Osteoblast (primary cell): ENCODE measurements around the gene HOXA11. TPM values are rescaled to one million over a fixed set of nuclear protein-coding genes. Genes with fewer than 3 reads are reported as not detected.

Experiments used
- DNase-seq: peaks from one replicate; pipeline ENCODE4 v3.0.0; 2011; ENCODE audit warnings: low spot score, mixed read lengths; ENCODE audit not compliant: insufficient read length; ENCODE audit errors: missing footprints
- H2AFZ ChIP-seq: 2 replicates; pipeline ENCODE4 v1.6.0; 2011; ENCODE audit warnings: mild to moderate bottlenecking, low read length
- H3K27ac ChIP-seq: 2 replicates; pipeline ENCODE4 v1.5.1; 2011; ENCODE audit warnings: mild to moderate bottlenecking, low read depth, low read length, moderate library complexity
- H3K27me3 ChIP-seq: 2 replicates; pipeline ENCODE4 v1.6.0; 2012; ENCODE audit warnings: mild to moderate bottlenecking, control low read depth, inconsistent platforms, low read length, moderate library complexity; ENCODE audit not compliant: insufficient read depth
- H3K36me3 ChIP-seq: 2 replicates; pipeline ENCODE4 v1.5.1; 2011; ENCODE audit warnings: mild to moderate bottlenecking, low read length, control low read depth, moderate library complexity; ENCODE audit not compliant: insufficient read depth
- H3K4me1 ChIP-seq: 2 replicates; pipeline ENCODE4 v1.5.1; 2011; ENCODE audit warnings: mild to moderate bottlenecking, low read length, control low read depth, moderate library complexity; ENCODE audit not compliant: insufficient read depth
- H3K4me2 ChIP-seq: 2 replicates; pipeline ENCODE4 v1.6.0; 2011; ENCODE audit warnings: mild to moderate bottlenecking, low read length; ENCODE audit not compliant: insufficient read depth
- H3K4me3 ChIP-seq: fragments of 200-600 bp; sonication (generic); 3 replicates; pipeline ENCODE4 v1.5.1; 2012; ENCODE audit warnings: mild to moderate bottlenecking, low read length, inconsistent platforms; ENCODE audit not compliant: insufficient read depth
- H3K79me2 ChIP-seq: 2 replicates; pipeline ENCODE4 v1.6.0; 2012; ENCODE audit warnings: mild to moderate bottlenecking, low read length, control low read depth, inconsistent platforms; ENCODE audit not compliant: insufficient read depth
- H3K9me3 ChIP-seq: 2 replicates; pipeline ENCODE4 v1.5.1; 2011; ENCODE audit warnings: low read depth, low read length, control low read depth
- H4K20me1 ChIP-seq: 2 replicates; pipeline ENCODE4 v1.6.0; 2012; ENCODE audit warnings: mild to moderate bottlenecking, low read length, control low read depth; ENCODE audit not compliant: insufficient read depth
- CTCF ChIP-seq: IDR thresholded peaks from 2 replicates; pipeline ENCODE4 v1.5.1; 2011; ENCODE audit warnings: mild to moderate bottlenecking, low read depth, low read length, moderate library complexity; ENCODE audit errors: extremely low read depth
- total RNA-seq: library from RNA; depleted of rRNA; stranded (reverse); fragments of >200 nt; gene quantifications from 2 replicates; pipeline ENCODE4 v1.2.3, GENCODE V29; 2012

HOXA11 gene
- total RNA-seq, 1 donor: 15.2 TPM

GRCh38 chr7:27150568-27151340 is 34.3 kb downstream of the HOXA11 start:
- Histone ChIP-seq H3K9me3 (no peaks in the 10 kb centered on the region), H3K27me3 (no peaks in the 10 kb centered on the region), H3K36me3 (peaks cover 13% of the 10 kb centered on the region), H3K27ac (peak overlapping the region; percentile 88), H2AFZ (peak overlapping the region; percentile 95), H3K4me2 (peak overlapping the region; percentile 99), H3K4me3 (peak overlapping the region; percentile 93), H3K4me1 (peaks cover 59% of the 10 kb centered on the region), H4K20me1 (peaks cover 12% of the 10 kb centered on the region), H3K79me2 (peaks cover 96% of the 10 kb centered on the region)
- TF ChIP-seq CTCF: peak; percentile 67
- peak; percentile 98 for DNase-seq

- no peak for TF ChIP-seq CTCF
- Histone ChIP-seq H3K36me3 (peaks cover 20% of the 10 kb centered on the region), H3K27ac (peak overlapping the region; percentile 88), H3K79me2 (peaks cover 96% of the 10 kb centered on the region), H3K4me3 (peak overlapping the region; percentile 93), H3K9me3 (no peaks in the 10 kb centered on the region), H3K27me3 (no peaks in the 10 kb centered on the region), H2AFZ (peak overlapping the region; percentile 88), H3K4me1 (peaks cover 52% of the 10 kb centered on the region), H3K4me2 (peak overlapping the region; percentile 99), H4K20me1 (peaks cover 13% of the 10 kb centered on the region)
- peak; percentile 50 for DNase-seq
These were observed 35.0 kb downstream of the HOXA11 start for GRCh38 chr7:27149842-27150567.

GRCh38 chr7:27148756-27149641 is 36.0 kb downstream of the HOXA11 start:
- H3K79me2 ChIP-seq: peaks cover 96% of the 10 kb centered on the region
- no peak for TF ChIP-seq CTCF
- peak overlapping the region; percentile 77 for H2AFZ ChIP-seq
- peaks cover 52% of the 10 kb centered on the region for H3K4me1 ChIP-seq
- no peaks in the 10 kb centered on the region for H3K9me3 ChIP-seq
- H4K20me1 ChIP-seq: peaks cover 13% of the 10 kb centered on the region
- peak overlapping the region; percentile 93 for H3K4me3 ChIP-seq
- H3K27ac ChIP-seq: peak overlapping the region; percentile 88
- no peaks in the 10 kb centered on the region for H3K27me3 ChIP-seq
- peaks cover 27% of the 10 kb centered on the region for H3K36me3 ChIP-seq
- DNase-seq: peak; percentile 89
- peak overlapping the region; percentile 99 for H3K4me2 ChIP-seq
